GM18505 (cell line): Measurements from ENCODE around the gene ALOX15.
A peak's percentile ranks its signal among the peaks of the same experiment; 100 is the strongest.
"Not testable (repeated sequence)": the region's sequence is repeated elsewhere in the genome, so short reads cannot be mapped to it uniquely, and the experiment has no call there.

Source experiments
- ATAC-seq: cut with Tn5 transposase; IDR thresholded peaks from one replicate; pipeline ENCODE4 v1.9.1; 2021; ENCODE audit not compliant: unreplicated experiment
- POLR2A ChIP-seq: IDR thresholded peaks from 4 replicates; pipeline ENCODE4 v1.6.1; 2011; ENCODE audit warnings: borderline replicate concordance; ENCODE audit not compliant: insufficient read depth, insufficient read length; ENCODE audit errors: extremely low read depth

ALOX15 gene

GRCh38 chr17:4636474-4637100 lies 4.9 kb downstream of the ALOX15 start:
- no peak for TF ChIP-seq POLR2A
- ATAC-seq = no peak

- no peak for TF ChIP-seq POLR2A
- ATAC-seq = peak; percentile 55
Observed at GRCh38 chr17:4635823-4636375, 5.6 kb downstream of the ALOX15 start.

- ATAC-seq = no peak
- TF ChIP-seq POLR2A = no peak
Observed at GRCh38 chr17:4634976-4635375, 6.5 kb downstream of the ALOX15 start.

- ATAC-seq = no peak
- no peak for TF ChIP-seq POLR2A
Observed at GRCh38 chr17:4633643-4634042, 7.8 kb downstream of the ALOX15 start.

- no peak for ATAC-seq
- TF ChIP-seq POLR2A = no peak
Observed at GRCh38 chr17:4632581-4632920, 8.9 kb downstream of the ALOX15 start.

- no peak for ATAC-seq
- no peak for TF ChIP-seq POLR2A
Observed at GRCh38 chr17:4631836-4632580, 9.5 kb downstream of the ALOX15 start.

- no peak for ATAC-seq
- no peak for TF ChIP-seq POLR2A
Observed at GRCh38 chr17:4631431-4631830, 10.0 kb downstream of the ALOX15 start.

GRCh38 chr17:4626734-4627256 lies 14.7 kb downstream of the ALOX15 start:
- no peak for TF ChIP-seq POLR2A
- no peak for ATAC-seq

- ATAC-seq = no peak
- TF ChIP-seq POLR2A = no peak
Observed at GRCh38 chr17:4625181-4625617, 16.3 kb downstream of the ALOX15 start.

- not testable (repeated sequence) for ATAC-seq
Observed at GRCh38 chr17:4624451-4624911, 17.0 kb downstream of the ALOX15 start.

- ATAC-seq = no peak
- TF ChIP-seq POLR2A = no peak
Observed at GRCh38 chr17:4623249-4623648, 18.2 kb downstream of the ALOX15 start.

- no peak for TF ChIP-seq POLR2A
- no peak for ATAC-seq
Observed at GRCh38 chr17:4622375-4622774, 19.1 kb downstream of the ALOX15 start.

- no peak for ATAC-seq
Observed at GRCh38 chr17:4620531-4621101, 20.9 kb downstream of the ALOX15 start.

More at GRCh38 chr17:4620531-4621101, 20.9 kb downstream of the ALOX15 start:
- TF ChIP-seq POLR2A = no peak
